Measurements from ENCODE around the gene DPH7.
A peak's percentile ranks its signal among the peaks of the same experiment; 100 is the strongest.
"Not testable (repeated sequence)": the region's sequence is repeated elsewhere in the genome, so short reads cannot be mapped to it uniquely, and the experiment has no call there.

The DPH7 gene

GRCh38 chr9:137534256-137535119 lies 44.2 kb downstream of the DPH7 start:
- no peak for TF ChIP-seq POLR2A (IDR thresholded peaks at IDR 0.05; ENCODE audit: low read depth, low read length)
- DNase-seq (ENCODE audit: insufficient read length, low spot score) (peak; percentile 80), FAIRE-seq (peak; percentile 87)

- not testable (repeated sequence) for DNase-seq (ENCODE audit: insufficient read length, low spot score); FAIRE-seq
Measured at GRCh38 chr9:137532891-137533468, 45.7 kb downstream of the DPH7 start.

- FAIRE-seq (no peak), DNase-seq (ENCODE audit: insufficient read length, low spot score) (no peak)
- TF ChIP-seq POLR2A (IDR thresholded peaks at IDR 0.05; ENCODE audit: low read depth, low read length) = no peak
Measured at GRCh38 chr9:137531099-137531765, 47.5 kb downstream of the DPH7 start.

GRCh38 chr9:137530331-137530730 lies 48.4 kb downstream of the DPH7 start:
- DNase-seq (ENCODE audit: insufficient read length, low spot score) (no peak), FAIRE-seq (no peak)
- TF ChIP-seq POLR2A (IDR thresholded peaks at IDR 0.05; ENCODE audit: low read depth, low read length) = no peak

GRCh38 chr9:137524981-137525317 lies 53.8 kb downstream of the DPH7 start:
- FAIRE-seq = no peak
- DNase-seq (ENCODE audit: insufficient read length, low spot score) = no peak
- no peak for TF ChIP-seq POLR2A (IDR thresholded peaks at IDR 0.05; ENCODE audit: low read depth, low read length)

- FAIRE-seq = no peak
- TF ChIP-seq POLR2A (IDR thresholded peaks at IDR 0.05; ENCODE audit: low read depth, low read length) = no peak
- DNase-seq (ENCODE audit: insufficient read length, low spot score) = no peak
Measured at GRCh38 chr9:137524161-137524980, 54.4 kb downstream of the DPH7 start.

DNA sequence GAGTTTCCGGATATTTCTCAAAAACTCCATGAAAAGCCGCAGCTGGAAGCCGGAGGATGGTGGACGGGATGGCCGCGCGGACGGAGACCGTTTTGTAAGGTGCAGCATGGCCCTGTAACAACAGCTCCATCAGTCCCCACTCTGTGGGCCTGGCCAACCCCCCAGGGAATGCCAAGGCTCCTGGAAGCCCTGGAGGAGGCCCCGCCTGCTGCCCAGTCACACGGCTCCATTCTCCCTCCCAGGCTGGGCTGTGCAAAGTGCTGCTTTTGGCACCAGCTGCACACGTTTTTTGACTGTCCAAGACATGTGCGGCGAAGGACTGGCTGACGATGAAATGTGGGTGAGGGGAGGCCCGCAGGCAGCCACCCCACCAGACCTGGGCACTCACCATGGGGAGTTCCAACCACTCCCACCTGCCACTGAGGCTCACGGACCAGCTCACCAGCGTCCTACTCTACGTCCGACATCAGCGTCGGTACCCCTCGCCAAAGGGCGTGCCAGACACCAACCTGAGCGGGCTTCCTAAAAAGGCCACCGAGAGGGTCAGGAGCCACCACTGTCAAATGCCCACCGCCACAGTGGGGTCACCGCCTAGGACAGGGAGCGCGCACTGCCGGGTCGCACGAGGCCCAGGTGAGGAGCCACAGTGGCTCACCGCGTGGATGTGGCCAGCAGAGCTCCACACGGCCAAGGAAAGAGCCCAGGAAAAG lies 55.8 kb downstream of the DPH7 start:
- FAIRE-seq = no peak
- TF ChIP-seq POLR2A (IDR thresholded peaks at IDR 0.05; ENCODE audit: low read depth, low read length) = no peak
- DNase-seq (ENCODE audit: insufficient read length, low spot score) = no peak

GRCh38 chr9:137521405-137521985 lies 57.2 kb downstream of the DPH7 start:
- FAIRE-seq (no peak), DNase-seq (ENCODE audit: insufficient read length, low spot score) (no peak)
- TF ChIP-seq POLR2A (IDR thresholded peaks at IDR 0.05; ENCODE audit: low read depth, low read length) = no peak

- DNase-seq (ENCODE audit: insufficient read length, low spot score) (no peak), FAIRE-seq (no peak)
- no peak for TF ChIP-seq POLR2A (IDR thresholded peaks at IDR 0.05; ENCODE audit: low read depth, low read length)
Measured at GRCh38 chr9:137520614-137521404, 57.9 kb downstream of the DPH7 start.

DNA sequence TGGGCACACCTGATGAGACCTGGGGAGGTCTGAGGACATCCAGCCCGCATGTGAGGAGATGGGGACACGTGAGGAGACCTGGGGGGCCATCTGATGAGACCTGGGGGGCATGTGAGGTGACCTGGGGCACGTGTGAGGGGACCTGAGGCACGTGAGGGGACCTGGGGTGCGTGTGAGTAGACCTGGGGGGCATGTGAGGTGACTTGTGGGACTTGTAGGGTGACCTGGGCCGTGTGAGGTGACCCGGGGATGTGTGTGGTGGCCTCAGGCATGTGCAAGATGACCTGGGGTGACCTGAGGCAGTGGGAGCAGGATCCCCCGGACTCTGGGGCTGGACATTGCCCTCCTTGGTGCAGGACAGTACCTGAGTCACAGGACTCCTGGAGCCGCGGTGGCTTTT lies 59.2 kb downstream of the DPH7 start:
- DNase-seq (ENCODE audit: insufficient read length, low spot score) (no peak), FAIRE-seq (no peak)
- no peak for TF ChIP-seq POLR2A (IDR thresholded peaks at IDR 0.05; ENCODE audit: low read depth, low read length)

- not testable (repeated sequence) for FAIRE-seq; DNase-seq (ENCODE audit: insufficient read length, low spot score)
Measured at GRCh38 chr9:137518661-137519459, 59.9 kb downstream of the DPH7 start.
